GM12892 (cell line): ENCODE data around the gene OR1M1.
"Not testable (repeated sequence)": the region's sequence is repeated elsewhere in the genome, so short reads cannot be mapped to it uniquely, and the experiment has no call there.

Experiments used
- DNase-seq: peaks from one replicate; pipeline ENCODE4 v3.0.0; 2011; ENCODE audit not compliant: insufficient read length
- FAIRE-seq: peaks from 2 replicates; lab custom pipeline; 2011; peaks lifted over from hg19 to GRCh38; lab: Jason Lieb, UNC
- POLR2A ChIP-seq: IDR thresholded peaks from 2 replicates; pipeline ENCODE4 v1.6.1; 2011; ENCODE audit warnings: low read depth, low read length, control low read depth
- POLR2AphosphoS5 ChIP-seq: IDR thresholded peaks from 2 replicates; pipeline ENCODE4 v1.6.1; 2011; ENCODE audit warnings: low read depth, low read length, control low read depth
- TAF1 ChIP-seq: IDR thresholded peaks from 2 replicates; pipeline ENCODE4 v1.6.1; 2011; ENCODE audit warnings: low read depth, mild to moderate bottlenecking, control low read depth, low read length, borderline replicate concordance

Gene OR1M1

GRCh38 chr19:9057505-9058258 lies 29.2 kb upstream of the OR1M1 start:
- TF ChIP-seq POLR2A: no peak
- TF ChIP-seq POLR2AphosphoS5: no peak
- no peak for TF ChIP-seq TAF1
- no peak for FAIRE-seq
- DNase-seq: no peak

GRCh38 chr19:9058905-9059667 lies 27.8 kb upstream of the OR1M1 start:
- TF ChIP-seq TAF1: no peak
- TF ChIP-seq POLR2AphosphoS5: no peak
- no peak for TF ChIP-seq POLR2A
- DNase-seq (no peak), FAIRE-seq (no peak)

GRCh38 chr19:9060564-9061340 lies 26.1 kb upstream of the OR1M1 start:
- no peak for TF ChIP-seq TAF1
- TF ChIP-seq POLR2AphosphoS5: no peak
- TF ChIP-seq POLR2A: no peak
- no peak for FAIRE-seq
- DNase-seq: no peak

- DNase-seq (no peak), FAIRE-seq (no peak)
- no peak for TF ChIP-seq TAF1
- no peak for TF ChIP-seq POLR2AphosphoS5
- no peak for TF ChIP-seq POLR2A
These were observed 25.0 kb upstream of the OR1M1 start for GRCh38 chr19:9061879-9062278.

GRCh38 chr19:9065457-9066014 lies 21.3 kb upstream of the OR1M1 start:
- no peak for FAIRE-seq
- TF ChIP-seq POLR2A (no peak), TAF1 (no peak), POLR2AphosphoS5 (no peak)
- no peak for DNase-seq

GRCh38 chr19:9070066-9070465 lies 16.8 kb upstream of the OR1M1 start:
- TF ChIP-seq POLR2AphosphoS5 (no peak), POLR2A (no peak), TAF1 (no peak)
- DNase-seq: no peak
- no peak for FAIRE-seq

GRCh38 chr19:9071720-9072119 lies 15.1 kb upstream of the OR1M1 start:
- not testable (repeated sequence) for FAIRE-seq, DNase-seq

GRCh38 chr19:9073806-9074205 lies 13.1 kb upstream of the OR1M1 start:
- FAIRE-seq (no peak), DNase-seq (no peak)
- TF ChIP-seq TAF1: no peak
- no peak for TF ChIP-seq POLR2A
- no peak for TF ChIP-seq POLR2AphosphoS5

GRCh38 chr19:9075064-9075949 lies 11.6 kb upstream of the OR1M1 start:
- TF ChIP-seq POLR2AphosphoS5 (no peak), TAF1 (no peak), POLR2A (no peak)
- no peak for DNase-seq
- no peak for FAIRE-seq

GRCh38 chr19:9076901-9077300 lies 10.0 kb upstream of the OR1M1 start:
- no peak for FAIRE-seq
- TF ChIP-seq POLR2AphosphoS5: no peak
- TF ChIP-seq POLR2A: no peak
- TF ChIP-seq TAF1: no peak
- no peak for DNase-seq

- DNase-seq (no peak), FAIRE-seq (no peak)
These were observed 8.2 kb upstream of the OR1M1 start for GRCh38 chr19:9078651-9079050.

More at GRCh38 chr19:9078651-9079050, 8.2 kb upstream of the OR1M1 start:
- TF ChIP-seq POLR2A: no peak
- no peak for TF ChIP-seq POLR2AphosphoS5
- TF ChIP-seq TAF1: no peak
